Hematopoietic multipotent progenitor cell treated with erythropoietin and hydrocortisone succinate and interleukin-3 and kit ligand, for 17 days (in vitro differentiated cells): ENCODE data around the gene YTHDC2.
A peak's percentile ranks its signal among the peaks of the same experiment; 100 is the strongest.

Source experiments
- DNase-seq: peaks from one replicate; pipeline ENCODE4 v3.0.0-alpha.2; 2015; ENCODE audit warnings: low spot score

The YTHDC2 gene

GRCh38 chr5:113606298-113607134 lies 93.0 kb downstream of the YTHDC2 start:
- DNase-seq, result peak; percentile 72

DNA sequence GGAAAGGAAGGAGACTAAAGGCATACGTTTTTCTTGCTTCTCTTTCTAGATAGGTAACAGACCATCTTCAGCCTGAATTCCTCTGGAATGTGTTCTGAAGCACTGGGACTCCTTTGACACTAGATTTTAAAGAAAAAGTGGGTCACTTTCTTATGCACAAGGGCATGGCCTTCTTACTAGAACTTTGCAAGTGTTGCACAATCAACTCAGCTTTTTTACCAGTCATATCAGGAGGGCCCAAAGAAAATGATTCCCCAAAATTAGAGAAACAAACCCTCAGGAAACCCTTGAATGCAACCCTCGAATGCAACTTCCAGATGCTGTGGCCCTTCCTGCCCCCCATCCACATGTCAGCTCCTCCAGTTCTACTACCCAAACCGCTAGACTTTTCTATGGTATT lies 93.9 kb downstream of the YTHDC2 start:
- DNase-seq, result no peak

DNA sequence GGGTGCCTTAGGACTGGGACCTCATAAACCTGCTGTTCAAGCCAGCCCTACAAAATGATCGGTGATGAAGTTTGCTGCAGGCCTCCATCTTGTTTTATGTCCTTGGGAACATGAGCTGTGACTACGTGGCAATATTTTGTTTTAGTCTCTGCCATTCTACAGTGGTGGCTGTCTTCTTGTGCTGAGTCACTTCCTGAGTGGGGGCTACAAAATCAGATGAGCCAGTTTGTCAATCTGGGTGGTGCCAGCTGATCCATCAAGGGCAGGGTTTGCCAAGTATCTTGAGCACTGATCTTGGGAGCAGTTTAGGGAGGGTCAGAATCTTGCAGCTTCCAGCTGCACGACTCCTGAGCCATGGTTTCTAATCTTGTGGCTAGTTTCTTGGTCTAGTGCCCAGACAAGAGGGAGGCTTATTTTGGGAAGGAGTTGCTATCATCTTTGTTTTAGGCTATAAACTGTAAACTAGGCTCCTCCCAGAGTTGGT lies 94.7 kb downstream of the YTHDC2 start:
- no peak for DNase-seq

DNA sequence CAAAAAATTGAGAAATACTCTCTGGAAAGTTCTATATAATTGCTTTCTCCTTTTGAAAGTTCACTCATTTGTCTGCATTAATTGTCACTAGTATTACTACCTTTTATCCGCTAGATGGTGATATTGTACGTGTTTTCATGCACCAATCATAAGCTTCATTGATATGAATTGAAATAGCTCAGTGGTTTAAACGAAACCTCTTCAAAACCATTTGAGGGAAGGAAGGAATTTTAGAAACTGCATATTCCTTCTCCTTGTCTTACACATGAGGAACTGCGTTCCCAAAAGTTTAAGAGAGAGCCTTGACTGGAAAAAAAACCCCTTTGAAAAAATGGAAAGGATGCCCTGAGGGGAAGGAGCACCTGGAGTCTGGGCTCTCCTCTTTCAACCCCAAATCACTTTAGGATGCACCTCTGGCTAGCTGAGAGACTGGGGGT lies 98.6 kb downstream of the YTHDC2 start:
- peak; percentile 50 for DNase-seq

- no peak for DNase-seq
These were observed 100.7 kb downstream of the YTHDC2 start for GRCh38 chr5:113614191-113614590.

DNA sequence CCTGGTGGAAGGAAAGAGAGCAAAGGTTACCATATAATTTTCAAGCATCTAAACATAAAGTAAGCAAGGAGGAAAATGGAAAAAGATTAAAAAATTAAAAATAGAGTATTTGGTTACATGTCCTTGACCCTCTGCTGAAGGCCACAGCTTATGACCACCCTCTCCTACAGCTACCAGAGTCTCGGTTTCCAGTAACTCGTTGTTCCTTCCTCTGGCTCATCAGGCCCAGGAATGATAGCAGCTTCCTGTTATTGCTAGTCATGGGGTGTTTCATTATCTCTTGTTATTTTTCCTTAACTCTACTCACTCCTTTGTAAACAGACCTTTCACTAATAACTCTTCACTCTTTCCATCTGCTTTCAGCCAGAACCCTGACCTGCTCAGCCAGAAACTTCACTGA lies 102.2 kb downstream of the YTHDC2 start:
- no peak for DNase-seq

DNA sequence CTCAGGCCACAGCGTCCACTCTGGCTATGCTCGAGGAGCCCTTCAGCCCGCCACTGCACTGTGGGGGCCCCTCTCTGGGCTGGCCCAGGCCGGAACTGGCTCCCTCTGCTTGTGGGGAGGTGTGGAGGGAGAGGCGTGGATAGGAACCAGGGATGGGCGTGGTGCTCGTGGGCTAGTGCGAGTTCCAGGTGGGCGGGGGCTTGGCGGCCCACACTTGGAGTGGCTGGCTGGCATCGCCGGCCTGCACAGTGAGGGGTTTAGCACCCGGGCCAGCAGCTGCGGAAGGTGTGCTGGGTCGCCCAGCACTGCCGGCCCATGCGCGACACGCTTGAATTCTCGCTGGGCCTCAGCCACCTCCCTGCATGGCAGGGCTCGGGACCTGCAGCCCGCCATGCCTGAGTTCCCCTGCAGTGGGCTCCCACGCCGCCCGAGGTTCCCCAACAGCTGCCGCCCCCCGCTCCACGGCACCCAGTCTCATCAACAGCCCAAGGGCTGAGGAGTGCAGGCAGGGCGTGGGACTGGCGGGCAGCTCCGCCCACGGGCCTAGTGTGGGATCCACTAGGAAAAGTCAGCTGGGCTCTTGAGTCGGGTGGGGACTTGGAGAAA lies 103.8 kb downstream of the YTHDC2 start:
- no peak for DNase-seq

DNA sequence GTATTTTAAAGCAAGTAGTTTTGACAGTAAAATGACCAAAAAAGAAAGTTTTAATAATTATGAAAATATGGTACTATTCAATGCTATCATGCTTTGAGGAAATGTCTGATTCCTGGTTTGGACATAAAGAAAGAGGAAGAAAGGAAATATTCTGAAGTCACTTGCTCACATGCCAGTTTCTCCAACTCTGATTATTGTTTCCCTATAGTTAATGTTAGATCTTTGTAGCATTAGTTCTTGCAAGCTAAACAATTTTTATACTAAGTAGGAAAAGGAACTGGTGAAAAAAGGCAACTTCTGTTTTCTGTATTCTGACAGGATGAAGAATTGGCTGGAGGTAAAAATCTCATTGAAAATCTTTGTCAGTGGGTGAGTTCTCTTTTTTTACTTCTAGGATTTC lies 119.5 kb downstream of the YTHDC2 start:
- no peak for DNase-seq

DNA sequence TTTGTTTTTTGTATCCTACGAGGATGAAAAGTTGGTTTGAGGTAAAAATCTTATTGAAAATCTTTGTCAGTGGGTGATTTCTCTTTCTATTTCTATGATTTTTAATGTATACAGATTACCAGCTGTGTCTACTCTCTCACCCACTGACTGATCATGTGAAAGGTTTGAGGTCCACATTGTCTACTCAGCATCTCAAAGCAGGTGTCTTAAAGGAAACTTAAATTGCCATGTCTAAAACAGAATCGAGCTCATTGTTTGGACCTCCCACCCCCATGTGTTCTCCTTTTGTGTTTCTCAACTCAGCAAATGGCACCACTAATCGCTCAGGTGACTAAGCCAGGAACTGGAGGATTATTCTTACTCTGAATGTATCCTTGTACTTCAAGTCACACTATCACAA lies 121.5 kb downstream of the YTHDC2 start:
- DNase-seq, result no peak

DNA sequence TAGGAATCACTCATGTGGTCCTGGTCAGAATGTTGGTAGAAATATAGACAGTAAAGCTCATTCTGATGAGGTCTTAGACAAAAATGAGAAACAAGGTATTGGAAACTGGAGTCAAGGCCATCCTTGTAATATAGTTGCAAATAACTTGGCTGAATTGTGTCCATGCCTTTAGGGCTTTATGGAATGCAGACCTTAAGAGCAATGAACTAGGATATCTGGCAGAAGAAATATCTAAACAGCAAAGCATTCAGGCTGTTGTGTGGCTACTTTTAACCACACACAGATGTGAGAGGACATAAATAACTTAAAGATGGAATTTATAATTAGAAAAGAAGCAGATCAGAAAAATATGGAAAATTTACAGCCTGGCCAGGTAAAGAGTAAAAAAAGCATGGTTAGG lies 128.2 kb downstream of the YTHDC2 start:
- DNase-seq, result no peak
